Measurements from ENCODE around the gene RCN1.

The RCN1 gene

DNA sequence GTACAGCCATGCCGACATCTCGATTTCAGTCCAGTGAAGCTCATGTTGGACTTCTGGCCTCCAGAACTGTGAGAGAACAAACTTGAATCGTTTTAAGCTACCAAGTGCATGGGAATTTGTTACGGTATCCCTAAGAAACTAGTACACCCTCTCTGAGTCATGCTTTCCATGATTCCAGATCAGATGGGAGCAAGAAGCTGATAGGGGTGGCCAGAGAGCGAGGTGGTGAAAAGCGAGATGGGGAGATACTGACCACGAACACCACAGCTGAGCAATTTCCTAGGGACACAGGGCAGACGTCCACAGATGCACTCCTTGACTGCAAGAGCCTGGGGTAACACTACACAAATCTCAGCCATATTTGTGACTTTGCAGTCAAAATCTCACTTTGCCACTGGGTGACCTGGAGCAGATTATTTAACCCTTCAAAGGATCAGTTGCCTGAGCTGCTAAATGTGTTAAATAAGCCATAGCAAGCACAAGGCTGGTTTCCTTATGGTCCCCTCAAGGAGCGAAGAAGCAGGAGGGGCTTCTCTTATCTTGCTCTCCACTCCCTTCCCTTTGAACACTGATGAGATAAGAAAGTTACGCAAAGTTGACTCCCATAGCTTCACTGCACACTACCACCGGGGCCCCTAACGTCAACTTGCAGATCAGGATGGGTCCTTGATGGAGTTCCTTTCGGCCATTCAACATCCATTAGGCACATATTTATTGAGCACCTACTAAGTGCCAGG, 22.6 kb upstream of the RCN1 start:
- Mint-ChIP-seq H3K4me3 (no peak overlapping the region), H3K4me1 (ENCODE audit: low read depth) (no peaks in the 10 kb centered on the region), H3K36me3 (ENCODE audit: low read depth) (no peaks in the 10 kb centered on the region), H3K9me3 (no peaks in the 10 kb centered on the region), H3K27ac (no peak overlapping the region), H3K27me3 (peaks cover 62% of the 10 kb centered on the region)
- no peak for DNase-seq

GRCh38 chr11:32069361-32070058, 21.4 kb upstream of the RCN1 start:
- Mint-ChIP-seq H3K27ac (no peak overlapping the region), H3K36me3 (ENCODE audit: low read depth) (no peaks in the 10 kb centered on the region), H3K9me3 (no peaks in the 10 kb centered on the region), H3K27me3 (peaks cover 58% of the 10 kb centered on the region), H3K4me1 (ENCODE audit: low read depth) (no peaks in the 10 kb centered on the region), H3K4me3 (no peak overlapping the region)
- no peak for DNase-seq

DNA sequence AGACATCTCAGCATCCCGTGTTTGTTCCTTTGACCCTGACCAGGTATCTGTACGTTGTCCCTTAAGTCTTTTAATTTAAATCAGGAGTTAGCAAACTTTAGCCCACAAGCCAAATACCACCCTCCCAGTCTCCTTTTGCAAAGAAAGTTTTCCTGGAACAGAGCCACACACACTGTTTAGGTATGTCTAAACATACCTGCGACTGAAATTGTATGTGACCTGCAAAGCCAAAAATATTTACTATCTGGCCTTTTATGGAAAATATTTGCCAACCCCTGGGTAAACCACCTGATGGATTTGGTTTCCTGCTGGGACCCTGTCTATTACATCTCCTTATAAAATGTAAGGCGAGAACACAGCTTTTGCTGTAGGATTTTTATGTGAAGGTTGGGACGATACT, 20.2 kb upstream of the RCN1 start:
- H3K4me3 Mint-ChIP-seq, result no peak overlapping the region
- DNase-seq, result no peak

DNA sequence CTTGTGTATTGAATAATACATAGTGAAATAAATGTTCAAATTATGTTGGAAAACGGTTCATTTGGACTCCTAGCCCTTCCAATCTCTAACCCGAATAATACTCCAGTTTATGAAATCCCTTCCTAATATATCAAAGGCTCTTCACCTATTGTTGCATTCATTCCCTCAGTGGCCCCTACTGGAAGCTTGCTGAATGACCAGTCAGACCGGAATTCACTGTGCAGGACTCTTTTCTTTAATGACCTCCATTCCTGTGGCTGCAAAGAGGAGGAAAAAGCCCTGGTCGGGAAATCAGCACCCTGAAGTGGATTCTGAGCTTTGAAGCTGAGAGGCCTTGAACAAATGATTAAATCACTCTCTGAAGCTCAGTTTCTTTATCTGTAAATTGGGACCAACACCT, 19.1 kb upstream of the RCN1 start:
- no peak for DNase-seq
- H3K36me3 Mint-ChIP-seq (ENCODE audit: low read depth), result no peaks in the 10 kb centered on the region
- peaks cover 5% of the 10 kb centered on the region for H3K9me3 Mint-ChIP-seq
- H3K4me1 Mint-ChIP-seq (ENCODE audit: low read depth), result no peaks in the 10 kb centered on the region
- H3K27ac Mint-ChIP-seq, result no peak overlapping the region
- H3K27me3 Mint-ChIP-seq, result peaks cover 53% of the 10 kb centered on the region
- H3K4me3 Mint-ChIP-seq, result no peak overlapping the region

More for the DNA sequence above, 20.2 kb upstream of the RCN1 start:
- Mint-ChIP-seq H3K27me3 (peaks cover 52% of the 10 kb centered on the region), H3K9me3 (no peaks in the 10 kb centered on the region), H3K36me3 (ENCODE audit: low read depth) (no peaks in the 10 kb centered on the region), H3K27ac (no peak overlapping the region), H3K4me1 (ENCODE audit: low read depth) (no peaks in the 10 kb centered on the region)

DNA sequence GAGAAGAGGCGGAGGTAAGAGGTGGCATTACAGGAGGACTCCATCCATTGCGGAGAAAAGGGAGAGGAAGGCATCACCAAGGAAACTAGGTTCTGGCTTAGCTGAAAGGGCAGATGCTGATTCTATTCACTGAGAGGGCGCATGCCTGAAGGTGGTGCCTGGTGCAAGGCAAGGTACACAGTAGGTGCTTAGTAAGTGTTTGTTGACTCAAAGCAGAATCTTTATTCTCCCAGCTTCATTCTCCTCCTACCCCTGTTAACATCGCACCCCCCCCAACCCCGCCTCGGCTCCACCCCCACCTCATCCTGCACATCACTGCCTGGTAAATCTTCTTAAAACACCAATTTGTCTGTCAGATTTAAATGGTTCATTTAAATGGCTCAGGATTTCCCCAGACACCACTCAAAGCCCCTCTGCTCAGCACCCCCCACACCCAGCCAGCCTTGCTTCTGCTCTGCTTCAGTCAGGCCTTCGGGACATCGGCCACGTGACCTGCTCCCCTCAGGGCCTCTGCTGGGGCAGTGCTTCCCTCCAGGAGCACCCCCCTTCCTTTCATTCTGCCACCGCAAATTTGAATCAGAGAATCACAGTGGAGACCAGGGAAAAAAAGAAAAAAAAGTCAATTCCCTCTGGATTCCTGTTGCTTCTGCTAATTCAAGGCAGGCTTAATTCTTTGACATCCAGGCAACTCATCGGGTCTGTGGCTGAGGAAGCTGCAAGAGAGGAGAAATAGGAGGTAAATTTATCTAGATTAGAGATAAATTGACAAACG, 17.8 kb upstream of the RCN1 start:
- DNase-seq, result no peak
- Mint-ChIP-seq H3K27me3 (peaks cover 50% of the 10 kb centered on the region), H3K27ac (no peak overlapping the region), H3K36me3 (ENCODE audit: low read depth) (no peaks in the 10 kb centered on the region), H3K4me1 (ENCODE audit: low read depth) (no peaks in the 10 kb centered on the region), H3K4me3 (no peak overlapping the region), H3K9me3 (peaks cover 5% of the 10 kb centered on the region)

- Mint-ChIP-seq H3K4me3 (no peak overlapping the region), H3K27ac (no peak overlapping the region), H3K9me3 (peaks cover 5% of the 10 kb centered on the region)
Observed at GRCh38 chr11:32073644-32074026, 17.2 kb upstream of the RCN1 start.

DNA sequence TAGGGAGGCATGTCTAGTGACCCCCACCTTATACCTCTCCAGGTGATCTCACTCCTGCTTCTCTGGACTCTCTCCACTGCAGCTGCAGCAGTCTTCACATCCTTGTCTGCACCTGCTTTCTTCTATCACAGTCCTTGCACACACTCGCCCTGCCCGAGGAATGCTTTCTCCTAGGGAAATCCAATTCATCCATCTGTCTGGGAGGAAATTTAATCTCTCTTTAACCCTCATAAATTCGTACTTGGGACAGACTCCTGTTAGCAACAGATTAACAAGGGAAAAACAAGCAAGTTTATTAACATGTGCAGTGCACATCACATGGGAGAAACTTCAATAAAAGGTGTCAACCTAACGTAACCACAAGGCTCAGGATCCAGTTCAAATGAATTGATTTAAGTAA, 11.3 kb upstream of the RCN1 start:
- no peak for DNase-seq
- H3K4me1 Mint-ChIP-seq (ENCODE audit: low read depth), result no peaks in the 10 kb centered on the region
- peaks cover 5% of the 10 kb centered on the region for H3K9me3 Mint-ChIP-seq
- H3K27me3 Mint-ChIP-seq, result peaks cover 22% of the 10 kb centered on the region
- no peaks in the 10 kb centered on the region for H3K36me3 Mint-ChIP-seq (ENCODE audit: low read depth)
- no peak overlapping the region for H3K4me3 Mint-ChIP-seq
- H3K27ac Mint-ChIP-seq, result no peak overlapping the region

More at GRCh38 chr11:32073644-32074026, 17.2 kb upstream of the RCN1 start:
- H3K36me3 Mint-ChIP-seq (ENCODE audit: low read depth), result no peaks in the 10 kb centered on the region
- no peak for DNase-seq
- no peaks in the 10 kb centered on the region for H3K4me1 Mint-ChIP-seq (ENCODE audit: low read depth)
- H3K27me3 Mint-ChIP-seq, result peaks cover 44% of the 10 kb centered on the region

GRCh38 chr11:32080361-32080980, 10.4 kb upstream of the RCN1 start:
- Mint-ChIP-seq H3K9me3 (peaks cover 5% of the 10 kb centered on the region), H3K36me3 (ENCODE audit: low read depth) (no peaks in the 10 kb centered on the region), H3K4me3 (no peak overlapping the region), H3K4me1 (ENCODE audit: low read depth) (no peaks in the 10 kb centered on the region), H3K27ac (no peak overlapping the region), H3K27me3 (peaks cover 23% of the 10 kb centered on the region)
- no peak for DNase-seq

GRCh38 chr11:32081129-32081641, 9.7 kb upstream of the RCN1 start:
- H3K36me3 Mint-ChIP-seq (ENCODE audit: low read depth), result no peaks in the 10 kb centered on the region
- peaks cover 23% of the 10 kb centered on the region for H3K27me3 Mint-ChIP-seq
- DNase-seq, result no peak
- no peak overlapping the region for H3K27ac Mint-ChIP-seq
- H3K4me1 Mint-ChIP-seq (ENCODE audit: low read depth), result no peaks in the 10 kb centered on the region
- H3K9me3 Mint-ChIP-seq, result peaks cover 2% of the 10 kb centered on the region
- no peak overlapping the region for H3K4me3 Mint-ChIP-seq

DNA sequence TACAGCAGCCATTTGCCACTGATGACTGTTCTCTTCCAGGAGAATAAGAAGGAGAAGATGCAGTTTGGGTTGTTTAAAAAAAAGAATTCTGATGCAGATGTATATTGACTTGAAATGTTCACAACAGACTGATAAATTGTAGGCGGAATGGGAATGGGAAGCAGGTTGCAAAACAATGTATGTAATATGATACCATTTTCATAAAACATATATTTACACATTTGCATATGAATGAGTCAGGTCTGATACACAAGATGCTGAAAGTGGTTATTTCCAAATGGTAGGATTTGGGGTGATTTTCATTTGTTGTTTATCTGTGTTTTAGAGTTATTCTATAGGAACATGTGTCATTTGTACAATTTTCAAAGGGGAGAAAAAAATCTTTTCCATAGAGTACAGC, 9.0 kb upstream of the RCN1 start:
- H3K27me3 Mint-ChIP-seq, result peaks cover 27% of the 10 kb centered on the region
- no peak overlapping the region for H3K4me3 Mint-ChIP-seq
- DNase-seq, result no peak
- H3K4me1 Mint-ChIP-seq (ENCODE audit: low read depth), result peaks cover under 1% of the 10 kb centered on the region
- no peaks in the 10 kb centered on the region for H3K36me3 Mint-ChIP-seq (ENCODE audit: low read depth)
- H3K9me3 Mint-ChIP-seq, result no peaks in the 10 kb centered on the region
- no peak overlapping the region for H3K27ac Mint-ChIP-seq

- Mint-ChIP-seq H3K4me3 (no peak overlapping the region), H3K4me1 (ENCODE audit: low read depth) (peaks cover 7% of the 10 kb centered on the region), H3K27ac (no peak overlapping the region), H3K36me3 (ENCODE audit: low read depth) (no peaks in the 10 kb centered on the region), H3K9me3 (no peaks in the 10 kb centered on the region), H3K27me3 (peaks cover 29% of the 10 kb centered on the region)
- no peak for DNase-seq
Observed at GRCh38 chr11:32082346-32082986, 8.4 kb upstream of the RCN1 start.

GRCh38 chr11:32087597-32087996, 3.3 kb upstream of the RCN1 start:
- H3K27ac Mint-ChIP-seq, result peak overlapping the region; percentile 80
- H3K27me3 Mint-ChIP-seq, result peaks cover 34% of the 10 kb centered on the region
- H3K4me3 Mint-ChIP-seq, result peak overlapping the region; percentile 9
- H3K9me3 Mint-ChIP-seq, result no peaks in the 10 kb centered on the region
- DNase-seq, result no peak
- peaks cover 3% of the 10 kb centered on the region for H3K36me3 Mint-ChIP-seq (ENCODE audit: low read depth)
- peaks cover 37% of the 10 kb centered on the region for H3K4me1 Mint-ChIP-seq (ENCODE audit: low read depth)

- DNase-seq, result no peak
- Mint-ChIP-seq H3K9me3 (no peaks in the 10 kb centered on the region), H3K4me3 (peak overlapping the region; percentile 9), H3K27ac (peak overlapping the region; percentile 80), H3K4me1 (ENCODE audit: low read depth) (peaks cover 44% of the 10 kb centered on the region), H3K36me3 (ENCODE audit: low read depth) (peaks cover 3% of the 10 kb centered on the region), H3K27me3 (peaks cover 27% of the 10 kb centered on the region)
Observed at GRCh38 chr11:32088117-32088941, 2.5 kb upstream of the RCN1 start.
